DMS79 (cell line): ENCODE results near the gene PABPN1L.
"Not testable (repeated sequence)": the region's sequence is repeated elsewhere in the genome, so short reads cannot be mapped to it uniquely, and the experiment has no call there.

ENCODE experiments used
- DNase-seq: peaks from one replicate; lab custom pipeline; 2025; lab: John Stamatoyannopoulos, UW

PABPN1L gene

DNA sequence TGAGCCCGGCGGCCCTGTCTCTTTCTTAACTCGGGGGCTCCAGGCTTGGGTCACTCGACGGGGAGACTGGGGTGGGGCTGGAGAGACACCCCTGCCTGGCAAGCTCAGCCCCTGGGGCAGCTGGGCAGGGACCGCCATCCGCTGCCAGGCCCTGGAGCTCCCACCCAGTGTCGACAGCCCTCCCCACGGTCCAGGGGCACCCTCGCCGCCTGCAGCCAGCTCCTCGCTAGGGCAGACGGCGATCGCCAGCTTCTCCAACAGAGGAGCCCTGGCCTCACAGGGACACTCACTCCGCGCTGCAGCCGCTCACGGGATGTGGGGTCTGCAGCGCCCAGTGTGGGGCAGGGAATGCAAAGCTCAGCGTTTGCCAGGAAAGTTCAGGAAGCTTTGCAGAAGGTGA, 38.7 kb downstream of the PABPN1L start:
- no peak for DNase-seq

DNA sequence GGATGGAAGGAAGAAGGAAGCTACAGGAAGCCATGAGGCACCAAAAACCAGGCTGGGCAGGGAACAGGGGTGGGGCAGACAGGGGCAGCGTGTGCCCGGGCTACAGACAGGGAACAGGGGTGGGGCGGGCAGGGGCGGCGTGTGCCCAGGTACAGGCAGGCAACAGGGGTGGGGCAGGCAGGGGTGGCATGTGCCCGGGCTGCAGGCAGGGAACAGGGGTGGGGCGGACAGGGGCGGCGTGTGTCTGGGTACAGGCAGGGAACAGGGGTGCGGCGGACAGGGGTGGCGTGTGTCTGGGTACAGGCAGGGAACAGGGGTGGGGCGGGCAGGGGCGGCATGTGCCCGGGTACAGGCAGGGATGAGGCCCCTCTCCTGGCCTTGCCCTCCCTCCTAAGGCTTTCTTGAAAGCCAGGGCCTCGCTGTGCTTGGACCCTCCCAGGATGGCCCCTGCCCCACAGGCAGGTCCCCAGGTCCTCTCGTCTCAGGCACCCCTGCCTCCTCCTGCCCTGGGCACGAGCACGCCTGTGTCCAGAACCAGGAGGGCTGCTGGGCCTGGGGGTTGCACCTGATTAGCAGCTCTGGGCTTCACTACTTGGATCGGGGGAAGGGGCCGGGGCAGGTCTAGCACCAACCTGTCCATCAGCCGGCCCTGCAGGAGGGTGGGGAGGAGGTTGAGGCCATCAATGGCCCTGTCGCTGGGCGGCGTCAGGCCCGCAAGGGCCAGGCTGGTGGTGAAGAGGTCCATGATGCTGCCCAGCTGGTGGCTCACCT, 40.2 kb downstream of the PABPN1L start:
- DNase-seq, result no peak

DNA sequence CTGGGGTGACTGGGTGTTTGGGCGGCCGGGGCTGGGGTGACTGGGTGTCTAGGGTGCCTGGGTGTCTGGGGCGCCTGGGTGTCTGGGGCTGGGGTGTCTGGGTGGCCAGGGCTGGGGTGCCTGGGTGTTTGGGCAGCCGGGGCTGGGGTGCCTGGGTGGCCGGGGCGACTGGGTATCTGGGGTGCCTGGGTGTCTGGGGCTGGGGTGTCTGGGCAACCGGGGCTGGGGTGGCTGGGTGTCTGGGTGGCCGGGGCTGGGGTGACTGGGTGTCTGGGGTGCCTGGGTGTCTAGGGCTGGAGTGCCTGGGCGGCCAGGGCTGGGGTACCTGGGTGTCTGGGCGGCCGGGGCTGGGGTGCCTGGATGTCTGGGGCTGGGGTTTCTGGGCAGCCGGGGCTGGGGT, 41.3 kb downstream of the PABPN1L start:
- no peak for DNase-seq

DNA sequence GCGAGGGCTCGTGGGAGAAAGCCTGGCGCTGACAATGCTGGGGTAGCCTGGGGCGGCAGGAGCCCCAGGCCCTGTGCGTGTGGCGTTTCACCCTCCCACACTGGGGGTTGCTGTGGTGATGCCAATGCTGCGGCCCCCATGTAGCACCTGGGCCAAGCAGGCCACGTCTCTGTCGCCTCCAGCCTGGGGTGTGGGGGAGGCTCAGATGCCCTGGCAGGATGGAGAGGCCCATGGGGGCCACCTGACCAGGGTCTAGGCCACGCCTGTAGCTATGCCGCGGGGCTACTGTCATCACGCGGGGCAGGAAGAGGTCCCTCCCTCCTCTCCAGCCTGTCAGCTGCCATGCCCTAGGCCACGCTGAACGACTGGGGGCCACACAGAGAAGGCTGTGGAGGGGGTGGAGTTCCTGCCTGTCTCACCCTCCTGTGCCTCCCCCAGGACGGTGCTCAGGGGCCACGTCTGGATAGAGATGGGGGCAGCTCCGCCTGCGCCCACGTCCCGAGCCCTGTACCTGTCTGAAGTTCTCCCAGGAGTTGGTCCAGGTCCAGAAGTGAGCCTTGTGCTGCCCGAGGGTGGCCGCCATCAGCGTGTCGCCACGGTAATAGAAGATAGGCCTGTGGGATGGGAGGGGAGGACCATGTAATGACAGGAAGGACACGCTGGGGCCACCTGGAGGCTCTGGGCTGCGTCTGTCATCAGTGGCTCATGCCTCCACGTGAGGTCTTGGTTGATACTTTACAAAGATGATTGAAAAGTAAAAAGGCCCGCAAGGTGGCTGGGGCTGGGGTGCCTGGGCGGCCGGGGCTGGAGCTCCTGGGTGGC, 42.0 kb downstream of the PABPN1L start:
- DNase-seq, result no peak

DNA sequence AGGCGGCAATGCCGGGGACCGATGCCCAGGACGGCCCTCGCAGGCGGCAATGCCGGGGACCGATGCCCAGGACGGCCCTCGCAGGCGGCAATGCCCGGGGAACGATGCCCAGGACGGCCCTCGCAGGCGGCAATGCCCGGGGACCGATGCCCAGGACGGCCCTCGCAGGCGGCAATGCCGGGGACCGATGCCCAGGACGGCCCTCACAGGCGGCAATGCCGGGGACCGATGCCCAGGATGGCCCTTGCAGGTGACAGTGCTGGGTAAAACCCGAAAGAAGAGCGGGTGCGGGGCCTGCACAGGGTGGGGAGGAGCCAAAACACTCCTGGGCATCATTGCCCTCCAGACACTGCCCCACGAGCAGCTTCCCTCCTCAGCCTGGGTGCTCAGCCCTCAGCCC, 42.8 kb downstream of the PABPN1L start:
- not testable (repeated sequence) for DNase-seq

DNA sequence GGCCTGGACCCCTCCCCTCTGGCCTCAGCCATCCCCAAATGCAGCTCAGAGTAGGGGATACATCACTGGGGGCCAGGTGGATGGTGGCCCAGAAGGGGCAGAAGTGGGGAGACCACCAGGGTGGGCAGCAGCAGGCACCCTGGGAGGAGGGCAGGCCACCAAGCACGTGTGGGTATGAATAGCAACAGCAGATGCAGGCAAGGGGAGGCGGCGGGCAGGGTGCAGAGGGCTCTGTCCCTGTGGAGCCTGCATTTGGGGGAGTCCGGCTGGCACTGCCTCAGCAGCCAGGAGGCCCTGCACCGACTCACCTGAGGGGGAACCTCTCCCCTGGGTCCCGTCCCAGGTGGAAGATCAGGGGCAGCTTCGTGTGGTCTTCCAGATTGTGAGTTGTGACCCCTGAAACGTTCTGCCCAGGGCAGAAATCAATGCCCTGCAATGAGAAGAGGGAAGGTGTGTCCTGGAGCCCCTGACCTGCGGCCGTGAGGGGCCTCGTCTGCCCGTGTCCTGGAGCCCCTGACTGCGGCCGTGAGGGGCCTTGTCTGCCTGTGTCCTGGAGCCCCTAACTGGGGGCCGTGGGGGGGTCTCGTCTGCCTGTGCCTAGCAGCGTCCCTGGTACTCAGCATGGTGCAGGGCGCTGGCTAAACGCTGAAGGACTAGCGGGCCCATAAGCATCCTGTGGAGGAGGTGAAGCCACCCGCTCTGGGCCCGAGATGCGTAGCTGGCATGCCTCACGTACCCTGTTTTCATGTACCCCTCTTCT, 44.0 kb downstream of the PABPN1L start:
- DNase-seq, result no peak

DNA sequence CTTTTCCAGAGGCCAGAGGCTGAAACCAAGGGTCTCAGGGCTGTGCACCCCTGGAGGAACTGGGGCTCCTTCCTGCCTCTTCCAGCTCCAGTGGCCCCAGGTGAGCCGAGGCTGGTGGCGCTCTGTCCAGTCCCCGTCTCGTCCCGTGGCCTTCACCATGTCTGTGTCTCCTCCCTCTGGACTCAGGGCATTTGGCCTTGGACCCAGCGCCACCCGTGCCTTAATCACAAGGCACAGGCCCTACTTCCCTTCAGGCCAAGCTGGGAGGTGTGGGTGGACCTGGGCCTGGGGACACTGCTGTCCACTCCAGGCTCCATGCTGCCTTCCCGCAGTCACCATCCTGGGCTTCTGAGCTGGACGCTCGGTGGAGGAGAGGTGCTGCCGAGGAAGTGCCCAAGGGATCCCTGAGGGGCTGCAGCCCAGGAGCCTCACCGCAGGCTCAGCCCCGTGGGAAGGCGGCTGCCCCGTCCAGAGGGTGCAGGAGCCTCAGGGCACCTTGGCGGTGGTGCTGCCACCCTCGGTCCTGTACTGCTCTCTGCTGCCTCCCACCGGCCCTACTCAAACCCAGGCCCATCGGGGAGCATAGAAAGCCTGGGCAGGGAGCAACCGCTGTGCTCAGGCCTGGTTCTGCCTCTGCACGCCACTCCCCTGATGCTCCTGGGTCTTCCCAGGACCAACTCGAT, 45.2 kb downstream of the PABPN1L start:
- no peak for DNase-seq

DNA sequence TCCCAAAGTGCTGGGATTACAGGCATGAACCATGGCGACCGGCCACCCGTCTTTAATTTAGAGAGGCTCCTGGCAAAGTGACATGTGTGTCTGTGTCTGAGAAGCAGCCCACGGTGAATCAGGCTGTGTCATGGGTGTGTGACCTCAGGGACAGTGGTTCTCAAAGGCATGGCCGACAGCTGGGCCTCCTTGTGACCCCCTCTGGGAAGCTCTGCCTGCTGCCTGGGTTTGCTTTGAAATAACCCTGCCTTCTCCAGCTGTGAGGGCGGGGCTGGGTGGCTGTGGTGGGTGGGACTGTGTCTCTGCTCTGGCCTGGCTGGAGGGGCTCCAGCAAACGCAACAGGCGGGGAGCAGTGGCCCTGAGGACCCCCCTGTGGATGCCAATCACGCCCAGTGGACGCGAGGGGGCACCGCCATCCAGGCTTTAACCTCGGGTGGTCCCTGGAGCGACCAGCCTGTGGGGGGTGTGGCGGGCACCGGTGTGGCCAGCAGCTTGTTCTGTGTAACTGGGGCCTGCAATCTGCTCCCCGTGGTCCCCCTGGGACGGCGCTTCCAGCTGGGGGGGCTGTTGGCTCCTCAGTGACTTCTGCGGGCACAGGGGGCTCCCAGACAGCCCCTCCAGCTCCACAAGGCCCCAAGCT, 46.0 kb downstream of the PABPN1L start:
- no peak for DNase-seq

DNA sequence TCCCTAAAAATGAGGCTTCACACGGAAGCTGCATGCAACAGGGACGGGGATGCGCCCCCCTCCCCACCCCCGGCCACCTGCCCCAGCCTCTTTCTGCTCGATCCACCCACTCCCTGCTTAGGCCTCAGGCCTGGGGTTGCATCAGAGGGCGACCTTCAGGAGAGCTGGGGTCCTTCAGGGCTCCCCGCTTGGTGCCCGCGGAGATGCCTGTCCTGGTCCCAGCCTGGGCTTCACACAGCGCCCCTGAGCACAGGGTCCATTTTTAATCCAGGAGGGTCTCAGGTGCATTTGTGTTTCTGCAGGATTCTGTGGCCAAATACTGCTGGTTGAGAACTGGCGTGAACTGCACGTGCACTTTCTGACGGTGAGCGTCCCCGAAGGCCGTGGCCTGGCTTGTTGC, 47.3 kb downstream of the PABPN1L start:
- DNase-seq, result no peak

DNA sequence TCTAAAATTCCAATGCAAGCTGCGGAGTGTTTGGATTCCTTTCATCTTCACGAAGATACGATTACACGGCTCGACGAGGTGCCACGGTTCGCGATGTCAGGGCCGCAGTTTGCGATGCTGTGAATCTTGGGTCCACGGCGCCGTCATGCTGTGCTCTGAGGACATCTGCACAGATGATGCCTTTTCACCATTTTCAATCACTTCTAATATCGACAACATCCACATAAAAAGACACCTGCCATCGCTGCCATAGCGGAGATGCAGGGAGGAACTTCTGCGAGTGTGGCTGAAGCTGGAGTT, 47.9 kb downstream of the PABPN1L start:
- no peak for DNase-seq

DNA sequence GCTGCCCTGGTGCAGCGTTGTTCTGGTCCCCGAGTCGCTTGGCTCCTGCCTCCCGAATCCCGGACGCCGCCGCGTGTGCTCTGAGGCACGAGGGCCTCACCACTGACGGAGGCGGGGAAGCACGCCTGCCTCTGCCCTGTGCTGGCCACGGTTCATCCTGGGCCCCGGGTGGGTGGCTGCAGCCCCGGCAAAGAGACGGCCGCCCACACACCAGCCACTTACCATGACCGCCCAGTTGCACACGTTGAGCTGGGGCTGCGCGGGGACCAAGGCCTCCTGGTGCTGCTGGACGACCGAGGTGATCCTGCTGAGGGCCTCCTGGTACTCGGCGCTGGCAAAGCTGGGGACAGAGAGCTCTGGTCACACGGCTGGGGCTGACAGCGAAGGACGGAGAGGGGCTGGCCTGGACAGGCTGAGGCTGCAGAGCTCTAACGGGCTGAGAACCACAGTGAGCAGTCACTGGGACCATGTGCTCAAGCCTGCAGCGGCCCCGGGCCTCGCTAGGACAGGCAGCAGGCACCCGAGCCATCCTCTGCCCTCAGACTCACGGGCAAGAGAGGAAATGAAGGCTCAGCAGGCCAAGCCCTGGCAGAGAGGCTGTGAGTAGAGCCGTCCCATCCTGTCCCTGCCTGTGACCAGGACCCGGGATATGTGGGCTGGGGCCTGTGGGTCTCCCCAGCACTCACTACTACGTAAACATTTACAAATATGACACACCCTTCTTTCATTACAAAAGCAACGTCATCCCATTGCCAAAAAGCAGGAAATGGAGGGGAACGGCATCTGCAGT, 48.5 kb downstream of the PABPN1L start:
- DNase-seq, result no peak

DNA sequence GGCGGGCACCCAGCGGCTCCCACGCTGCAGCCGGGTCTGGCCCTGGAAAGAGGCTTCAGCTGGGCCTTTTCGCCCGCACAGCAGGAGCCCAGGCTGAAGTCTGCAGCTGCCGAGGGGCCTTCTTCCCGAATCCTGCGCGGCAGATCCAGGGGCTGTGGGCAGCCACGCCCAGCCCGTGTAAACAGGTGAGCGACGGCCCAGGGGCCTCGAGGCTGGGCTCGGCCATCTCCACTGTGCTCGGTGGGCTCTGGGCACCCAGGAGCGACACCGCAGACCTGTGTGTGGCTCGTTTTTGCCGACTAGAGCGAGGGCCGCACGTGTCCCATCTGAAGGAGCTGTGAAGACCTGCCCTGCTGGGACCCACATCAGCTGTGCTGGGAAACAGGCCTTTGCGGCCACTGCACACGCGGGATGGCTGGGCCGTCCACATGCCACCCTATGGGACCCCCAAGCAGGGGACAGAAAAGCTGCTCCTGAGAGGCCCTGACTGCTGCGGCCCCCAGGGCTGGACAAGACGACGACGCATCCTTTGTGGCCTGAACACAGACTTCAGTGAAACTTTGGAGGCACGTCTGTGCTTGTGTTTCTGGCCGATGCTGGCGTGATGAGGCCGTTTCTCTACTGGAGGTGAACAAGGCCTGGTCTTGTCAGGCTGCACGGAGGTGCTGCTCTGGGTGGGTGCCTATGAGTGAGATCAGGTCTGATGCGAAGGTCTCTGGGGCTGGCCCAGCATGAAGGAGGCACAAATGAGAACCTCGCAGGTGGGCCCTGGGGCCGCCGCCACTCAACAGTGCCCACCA, 49.5 kb downstream of the PABPN1L start:
- DNase-seq, result no peak

DNA sequence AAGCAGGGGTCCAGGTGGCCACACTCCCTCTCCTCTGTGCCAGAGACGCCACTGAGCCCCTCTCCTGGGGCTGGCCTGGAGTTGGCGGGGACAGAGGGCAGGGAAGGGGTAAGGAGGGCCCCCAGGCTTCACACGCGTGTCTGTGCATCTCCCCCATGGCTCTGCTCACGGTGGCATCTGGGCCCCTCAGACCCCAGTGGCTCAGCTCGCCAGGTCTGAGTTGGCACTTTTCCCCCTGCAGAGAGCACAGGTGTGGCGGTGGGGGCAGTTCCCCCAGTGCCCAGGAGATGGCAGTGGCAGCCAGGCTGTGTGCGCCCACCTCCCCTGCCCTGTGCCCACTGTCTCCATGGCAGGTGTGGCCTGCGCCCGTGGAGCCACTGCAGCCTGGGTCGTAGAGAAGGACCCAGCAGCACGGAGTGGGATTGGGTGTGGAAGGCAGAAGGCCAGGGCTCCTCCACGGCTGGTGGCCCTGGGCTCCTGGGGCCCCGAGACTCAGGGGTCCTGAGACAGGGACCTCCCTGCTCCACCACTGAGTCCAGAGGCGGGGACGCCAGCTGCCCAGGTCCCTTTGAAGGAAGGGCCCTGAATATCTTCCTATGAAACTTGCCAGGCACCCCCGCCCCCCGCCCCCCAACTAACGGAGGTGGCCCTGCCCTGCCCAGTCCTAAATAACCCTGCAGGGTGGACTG, 50.4 kb downstream of the PABPN1L start:
- no peak for DNase-seq

DNA sequence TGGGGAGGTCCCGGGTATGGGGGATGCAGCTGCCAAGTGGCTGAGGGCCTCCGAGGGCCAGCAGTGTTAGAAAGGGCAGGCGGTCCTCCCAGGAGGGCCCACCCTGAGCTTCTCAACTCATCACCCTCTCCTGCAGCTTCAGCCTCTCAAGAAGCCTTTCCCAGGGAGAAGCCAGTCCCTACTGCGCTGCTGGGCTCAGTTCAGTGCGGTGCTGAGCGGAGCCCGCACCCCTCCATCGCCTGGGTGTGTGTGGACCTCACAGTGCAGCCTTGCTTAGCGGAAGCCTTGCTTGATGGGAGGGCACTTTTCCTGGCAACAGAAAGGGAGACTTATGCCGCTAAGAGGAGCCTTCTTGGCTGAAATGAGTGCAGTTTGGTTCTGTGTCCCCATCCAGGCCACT, 51.2 kb downstream of the PABPN1L start:
- no peak for DNase-seq

DNA sequence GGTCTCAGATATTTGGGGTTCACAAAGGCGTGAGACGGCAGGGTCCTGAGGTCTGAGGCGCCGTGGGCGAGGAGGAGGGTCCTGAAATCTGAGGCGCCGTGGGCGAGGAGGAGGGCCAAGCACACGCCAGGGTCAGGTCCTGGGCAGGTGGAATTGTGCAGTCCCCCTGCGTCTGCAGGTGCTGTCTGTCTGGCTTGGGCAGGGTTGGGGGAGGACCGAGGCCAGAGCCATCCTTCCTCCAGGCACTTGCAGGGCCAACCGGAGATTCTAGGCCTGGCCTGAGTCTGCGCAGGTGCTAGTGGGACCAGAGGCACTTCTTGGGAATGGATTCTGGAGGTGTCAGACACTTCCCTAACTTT, 52.3 kb downstream of the PABPN1L start:
- DNase-seq, result no peak
